ENCODE measurements around the gene RAD51B.

RAD51B gene

DNA sequence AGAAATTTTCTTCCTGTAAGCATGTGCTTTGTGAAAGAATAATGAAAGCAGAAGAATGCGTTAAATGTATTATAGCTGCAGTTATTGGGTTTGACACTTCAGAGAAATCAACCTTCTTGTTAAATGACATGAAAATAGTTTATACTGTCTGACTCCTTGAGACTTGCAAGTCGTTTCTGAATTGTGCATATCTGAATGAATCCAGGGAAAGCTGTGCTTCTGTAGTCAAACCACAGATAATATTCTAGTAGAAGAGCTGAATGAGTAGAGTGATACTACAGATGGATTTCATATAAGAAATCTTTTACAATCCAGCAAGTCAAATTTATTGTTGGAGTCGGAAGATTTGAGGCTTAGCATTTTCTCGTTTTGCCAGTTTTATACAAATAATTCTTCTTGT is 343.3 kb downstream of the RAD51B start (continued):
- TF ChIP-seq, protein P1, sequence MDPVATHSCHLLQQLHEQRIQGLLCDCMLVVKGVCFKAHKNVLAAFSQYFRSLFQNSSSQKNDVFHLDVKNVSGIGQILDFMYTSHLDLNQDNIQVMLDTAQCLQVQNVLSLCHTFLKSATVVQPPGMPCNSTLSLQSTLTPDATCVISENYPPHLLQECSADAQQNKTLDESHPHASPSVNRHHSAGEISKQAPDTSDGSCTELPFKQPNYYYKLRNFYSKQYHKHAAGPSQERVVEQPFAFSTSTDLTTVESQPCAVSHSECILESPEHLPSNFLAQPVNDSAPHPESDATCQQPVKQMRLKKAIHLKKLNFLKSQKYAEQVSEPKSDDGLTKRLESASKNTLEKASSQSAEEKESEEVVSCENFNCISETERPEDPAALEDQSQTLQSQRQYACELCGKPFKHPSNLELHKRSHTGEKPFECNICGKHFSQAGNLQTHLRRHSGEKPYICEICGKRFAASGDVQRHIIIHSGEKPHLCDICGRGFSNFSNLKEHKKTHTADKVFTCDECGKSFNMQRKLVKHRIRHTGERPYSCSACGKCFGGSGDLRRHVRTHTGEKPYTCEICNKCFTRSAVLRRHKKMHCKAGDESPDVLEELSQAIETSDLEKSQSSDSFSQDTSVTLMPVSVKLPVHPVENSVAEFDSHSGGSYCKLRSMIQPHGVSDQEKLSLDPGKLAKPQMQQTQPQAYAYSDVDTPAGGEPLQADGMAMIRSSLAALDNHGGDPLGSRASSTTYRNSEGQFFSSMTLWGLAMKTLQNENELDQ (tag by site-specific recombination; IDR thresholded peaks at IDR 0.05; ENCODE audit: low read depth): no peak
- TF ChIP-seq YY1 (tag by site-specific recombination; IDR thresholded peaks at IDR 0.05) (no peak), ZNF274 (IDR thresholded peaks at IDR 0.05; ENCODE audit: low read length) (no peak), ZNF274 (tag by site-specific recombination; IDR thresholded peaks at IDR 0.05; ENCODE audit: borderline replicate concordance) (no peak), REPIN1 (tag by site-specific recombination; IDR thresholded peaks at IDR 0.05; ENCODE audit: low read depth) (no peak), ZFP3 (tag by site-specific recombination; IDR thresholded peaks at IDR 0.05; ENCODE audit: low read depth) (no peak), ZNF354C (tag by site-specific recombination; IDR thresholded peaks at IDR 0.05; ENCODE audit: borderline replicate concordance, low read depth) (no peak), ZNF660 (tag by site-specific recombination; IDR thresholded peaks at IDR 0.05) (no peak), ZNF624 (tag by site-specific recombination; IDR thresholded peaks at IDR 0.05) (no peak), ZNF341 (tag by site-specific recombination; IDR thresholded peaks at IDR 0.05; ENCODE audit: low read depth) (no peak)
- TF ChIP-seq, protein P2, sequence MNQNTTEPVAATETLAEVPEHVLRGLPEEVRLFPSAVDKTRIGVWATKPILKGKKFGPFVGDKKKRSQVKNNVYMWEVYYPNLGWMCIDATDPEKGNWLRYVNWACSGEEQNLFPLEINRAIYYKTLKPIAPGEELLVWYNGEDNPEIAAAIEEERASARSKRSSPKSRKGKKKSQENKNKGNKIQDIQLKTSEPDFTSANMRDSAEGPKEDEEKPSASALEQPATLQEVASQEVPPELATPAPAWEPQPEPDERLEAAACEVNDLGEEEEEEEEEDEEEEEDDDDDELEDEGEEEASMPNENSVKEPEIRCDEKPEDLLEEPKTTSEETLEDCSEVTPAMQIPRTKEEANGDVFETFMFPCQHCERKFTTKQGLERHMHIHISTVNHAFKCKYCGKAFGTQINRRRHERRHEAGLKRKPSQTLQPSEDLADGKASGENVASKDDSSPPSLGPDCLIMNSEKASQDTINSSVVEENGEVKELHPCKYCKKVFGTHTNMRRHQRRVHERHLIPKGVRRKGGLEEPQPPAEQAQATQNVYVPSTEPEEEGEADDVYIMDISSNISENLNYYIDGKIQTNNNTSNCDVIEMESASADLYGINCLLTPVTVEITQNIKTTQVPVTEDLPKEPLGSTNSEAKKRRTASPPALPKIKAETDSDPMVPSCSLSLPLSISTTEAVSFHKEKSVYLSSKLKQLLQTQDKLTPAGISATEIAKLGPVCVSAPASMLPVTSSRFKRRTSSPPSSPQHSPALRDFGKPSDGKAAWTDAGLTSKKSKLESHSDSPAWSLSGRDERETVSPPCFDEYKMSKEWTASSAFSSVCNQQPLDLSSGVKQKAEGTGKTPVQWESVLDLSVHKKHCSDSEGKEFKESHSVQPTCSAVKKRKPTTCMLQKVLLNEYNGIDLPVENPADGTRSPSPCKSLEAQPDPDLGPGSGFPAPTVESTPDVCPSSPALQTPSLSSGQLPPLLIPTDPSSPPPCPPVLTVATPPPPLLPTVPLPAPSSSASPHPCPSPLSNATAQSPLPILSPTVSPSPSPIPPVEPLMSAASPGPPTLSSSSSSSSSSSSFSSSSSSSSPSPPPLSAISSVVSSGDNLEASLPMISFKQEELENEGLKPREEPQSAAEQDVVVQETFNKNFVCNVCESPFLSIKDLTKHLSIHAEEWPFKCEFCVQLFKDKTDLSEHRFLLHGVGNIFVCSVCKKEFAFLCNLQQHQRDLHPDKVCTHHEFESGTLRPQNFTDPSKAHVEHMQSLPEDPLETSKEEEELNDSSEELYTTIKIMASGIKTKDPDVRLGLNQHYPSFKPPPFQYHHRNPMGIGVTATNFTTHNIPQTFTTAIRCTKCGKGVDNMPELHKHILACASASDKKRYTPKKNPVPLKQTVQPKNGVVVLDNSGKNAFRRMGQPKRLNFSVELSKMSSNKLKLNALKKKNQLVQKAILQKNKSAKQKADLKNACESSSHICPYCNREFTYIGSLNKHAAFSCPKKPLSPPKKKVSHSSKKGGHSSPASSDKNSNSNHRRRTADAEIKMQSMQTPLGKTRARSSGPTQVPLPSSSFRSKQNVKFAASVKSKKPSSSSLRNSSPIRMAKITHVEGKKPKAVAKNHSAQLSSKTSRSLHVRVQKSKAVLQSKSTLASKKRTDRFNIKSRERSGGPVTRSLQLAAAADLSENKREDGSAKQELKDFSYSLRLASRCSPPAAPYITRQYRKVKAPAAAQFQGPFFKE (tag by site-specific recombination; IDR thresholded peaks at IDR 0.05; ENCODE audit: borderline replicate concordance): no peak
- TF ChIP-seq, protein P3, sequence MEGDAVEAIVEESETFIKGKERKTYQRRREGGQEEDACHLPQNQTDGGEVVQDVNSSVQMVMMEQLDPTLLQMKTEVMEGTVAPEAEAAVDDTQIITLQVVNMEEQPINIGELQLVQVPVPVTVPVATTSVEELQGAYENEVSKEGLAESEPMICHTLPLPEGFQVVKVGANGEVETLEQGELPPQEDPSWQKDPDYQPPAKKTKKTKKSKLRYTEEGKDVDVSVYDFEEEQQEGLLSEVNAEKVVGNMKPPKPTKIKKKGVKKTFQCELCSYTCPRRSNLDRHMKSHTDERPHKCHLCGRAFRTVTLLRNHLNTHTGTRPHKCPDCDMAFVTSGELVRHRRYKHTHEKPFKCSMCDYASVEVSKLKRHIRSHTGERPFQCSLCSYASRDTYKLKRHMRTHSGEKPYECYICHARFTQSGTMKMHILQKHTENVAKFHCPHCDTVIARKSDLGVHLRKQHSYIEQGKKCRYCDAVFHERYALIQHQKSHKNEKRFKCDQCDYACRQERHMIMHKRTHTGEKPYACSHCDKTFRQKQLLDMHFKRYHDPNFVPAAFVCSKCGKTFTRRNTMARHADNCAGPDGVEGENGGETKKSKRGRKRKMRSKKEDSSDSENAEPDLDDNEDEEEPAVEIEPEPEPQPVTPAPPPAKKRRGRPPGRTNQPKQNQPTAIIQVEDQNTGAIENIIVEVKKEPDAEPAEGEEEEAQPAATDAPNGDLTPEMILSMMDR (tag by site-specific recombination; IDR thresholded peaks at IDR 0.05): no peak
- TF ChIP-seq, protein P4, sequence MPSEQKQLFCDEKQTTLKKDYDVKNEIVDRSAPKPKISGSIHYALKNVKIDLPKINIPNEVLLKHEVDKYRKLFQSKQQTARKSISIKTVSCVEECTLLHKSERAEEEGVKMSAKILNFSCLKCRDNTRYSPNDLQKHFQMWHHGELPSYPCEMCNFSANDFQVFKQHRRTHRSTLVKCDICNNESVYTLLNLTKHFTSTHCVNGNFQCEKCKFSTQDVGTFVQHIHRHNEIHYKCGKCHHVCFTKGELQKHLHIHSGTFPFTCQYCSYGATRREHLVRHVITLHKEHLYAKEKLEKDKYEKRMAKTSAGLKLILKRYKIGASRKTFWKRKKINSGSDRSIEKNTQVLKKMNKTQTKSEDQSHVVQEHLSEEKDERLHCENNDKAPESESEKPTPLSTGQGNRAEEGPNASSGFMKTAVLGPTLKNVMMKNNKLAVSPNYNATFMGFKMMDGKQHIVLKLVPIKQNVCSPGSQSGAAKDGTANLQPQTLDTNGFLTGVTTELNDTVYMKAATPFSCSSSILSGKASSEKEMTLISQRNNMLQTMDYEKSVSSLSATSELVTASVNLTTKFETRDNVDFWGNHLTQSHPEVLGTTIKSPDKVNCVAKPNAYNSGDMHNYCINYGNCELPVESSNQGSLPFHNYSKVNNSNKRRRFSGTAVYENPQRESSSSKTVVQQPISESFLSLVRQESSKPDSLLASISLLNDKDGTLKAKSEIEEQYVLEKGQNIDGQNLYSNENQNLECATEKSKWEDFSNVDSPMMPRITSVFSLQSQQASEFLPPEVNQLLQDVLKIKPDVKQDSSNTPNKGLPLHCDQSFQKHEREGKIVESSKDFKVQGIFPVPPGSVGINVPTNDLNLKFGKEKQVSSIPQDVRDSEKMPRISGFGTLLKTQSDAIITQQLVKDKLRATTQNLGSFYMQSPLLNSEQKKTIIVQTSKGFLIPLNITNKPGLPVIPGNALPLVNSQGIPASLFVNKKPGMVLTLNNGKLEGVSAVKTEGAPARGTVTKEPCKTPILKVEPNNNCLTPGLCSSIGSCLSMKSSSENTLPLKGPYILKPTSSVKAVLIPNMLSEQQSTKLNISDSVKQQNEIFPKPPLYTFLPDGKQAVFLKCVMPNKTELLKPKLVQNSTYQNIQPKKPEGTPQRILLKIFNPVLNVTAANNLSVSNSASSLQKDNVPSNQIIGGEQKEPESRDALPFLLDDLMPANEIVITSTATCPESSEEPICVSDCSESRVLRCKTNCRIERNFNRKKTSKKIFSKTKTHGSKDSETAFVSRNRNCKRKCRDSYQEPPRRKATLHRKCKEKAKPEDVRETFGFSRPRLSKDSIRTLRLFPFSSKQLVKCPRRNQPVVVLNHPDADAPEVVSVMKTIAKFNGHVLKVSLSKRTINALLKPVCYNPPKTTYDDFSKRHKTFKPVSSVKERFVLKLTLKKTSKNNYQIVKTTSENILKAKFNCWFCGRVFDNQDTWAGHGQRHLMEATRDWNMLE (tag by site-specific recombination; conservative IDR thresholded peaks at IDR 0.05; ENCODE audit: low read depth): no peak

Data from HEK293 (cell line).